ENCODE measurements around the gene RBP5.
A peak's percentile ranks its signal among the peaks of the same experiment; 100 is the strongest.

RBP5 gene

GRCh38 chr12:7129872-7130691 lies 1.4 kb upstream of the RBP5 start, which contains the start of gene CLSTN3:
TSS of gene CLSTN3 (plus strand) at chr12:7130371. CDS start at chr12:7130649, 278 bp downstream.
- peak within 1 kb of the TSS; percentile 76 for H4K8ac ChIP-seq (ENCODE audit: low read length)
- peak within 1 kb of the TSS in 1 of 2 experiments; percentile 17 for H2BK12ac ChIP-seq (ENCODE audit: low read length in 2 of 2)

GRCh38 chr12:7129287-7129871 lies 690 bp upstream of the RBP5 start:
- peak overlapping the region in 1 of 2 experiments; percentile 17 for H2BK12ac ChIP-seq (ENCODE audit: low read length in 2 of 2)
- peaks cover 12 to 13% of the 10 kb centered on the region in 2 experiments for H3K36me3 ChIP-seq (ENCODE audit: control insufficient read depth in 1 of 2, insufficient read depth in 2 of 2, low read depth in 1 of 2, low read length in 2 of 2)
- H3K4me1 ChIP-seq (ENCODE audit: control insufficient read depth, insufficient read depth, low read depth, low read length) = peaks cover 14% of the 10 kb centered on the region
- DNase-seq = peak; percentile 24
- H3K4ac ChIP-seq (ENCODE audit: low read depth in 1 of 2, low read length in 2 of 2) = peak overlapping the region in 1 of 2 experiments; percentile 13
- no peak overlapping the region for H2BK15ac ChIP-seq (ENCODE audit: low read depth, poor library complexity, severe bottlenecking)
- peak overlapping the region in 1 of 2 experiments; percentile 74 for H3K18ac ChIP-seq (ENCODE audit: low read depth in 1 of 2, low read length in 2 of 2)
- H3K4me3 ChIP-seq (ENCODE audit: insufficient read depth in 1 of 2, low read depth in 1 of 2, low read length in 2 of 2) = peak overlapping the region; percentile 64 to 81
- peaks cover 0 to 40% of the 10 kb centered on the region in 2 experiments for H3K27me3 ChIP-seq (ENCODE audit: control insufficient read depth in 1 of 2, insufficient read depth in 1 of 2, low read length in 2 of 2)
- H3K9me3 ChIP-seq (ENCODE audit: control insufficient read depth, low read length) = no peaks in the 10 kb centered on the region
- H3K27ac ChIP-seq (ENCODE audit: low read length, poor library complexity, severe bottlenecking) = no peak overlapping the region
- peak overlapping the region; percentile 70 for H3K9ac ChIP-seq (ENCODE audit: low read length)
- peak overlapping the region; percentile 99 for H3K4me2 ChIP-seq (ENCODE audit: low read length, poor library complexity, severe bottlenecking)
- peak overlapping the region; percentile 25 for H4K91ac ChIP-seq (ENCODE audit: low read length)
- H2BK120ac ChIP-seq (ENCODE audit: low read depth, low read length) = no peak overlapping the region
- no peak overlapping the region for H2AK5ac ChIP-seq (ENCODE audit: low read length, severe bottlenecking)
- H3K79me1 ChIP-seq (replicated peaks; ENCODE audit: low read length, poor library complexity, severe bottlenecking) = peaks cover 15% of the 10 kb centered on the region
- peak overlapping the region; percentile 80 for H2AFZ ChIP-seq (ENCODE audit: low read depth, low read length)
- no peak overlapping the region for H2BK5ac ChIP-seq (ENCODE audit: low read depth, low read length, poor library complexity, severe bottlenecking)
- H4K8ac ChIP-seq (ENCODE audit: low read length) = peak overlapping the region; percentile 27
- H3K14ac ChIP-seq (ENCODE audit: low read length in 2 of 2) = peak overlapping the region in 1 of 2 experiments; percentile 96
- H3K23ac ChIP-seq (ENCODE audit: low read length in 2 of 2) = no peak overlapping the region
- 6% methylated on average over 14 of the region's 19 CpGs for WGBS

More at GRCh38 chr12:7129872-7130691, 1.4 kb upstream of the RBP5 start, which contains the start of gene CLSTN3:
- H3K4ac ChIP-seq (ENCODE audit: low read depth in 1 of 2, low read length in 2 of 2) = peak within 1 kb of the TSS; percentile 13 to 46
- H2BK15ac ChIP-seq (ENCODE audit: low read depth, poor library complexity, severe bottlenecking) = peak within 1 kb of the TSS; percentile 37
- H2AFZ ChIP-seq (ENCODE audit: low read depth, low read length) = peak within 1 kb of the TSS; percentile 80
- H3K36me3 ChIP-seq (ENCODE audit: control insufficient read depth in 1 of 2, insufficient read depth in 2 of 2, low read depth in 1 of 2, low read length in 2 of 2) = peaks cover 15 to 18% of the 10 kb centered on the region in 2 experiments
- H3K27me3 ChIP-seq (ENCODE audit: control insufficient read depth in 1 of 2, insufficient read depth in 1 of 2, low read length in 2 of 2) = peaks cover 0 to 40% of the 10 kb centered on the region in 2 experiments
- no peaks in the 10 kb centered on the region for H3K9me3 ChIP-seq (ENCODE audit: control insufficient read depth, low read length)
- peak; percentile 73 for DNase-seq
- no peak within 1 kb of the TSS for H3K27ac ChIP-seq (ENCODE audit: low read length, poor library complexity, severe bottlenecking)
- H2BK5ac ChIP-seq (ENCODE audit: low read depth, low read length, poor library complexity, severe bottlenecking) = no peak within 1 kb of the TSS
- peak within 1 kb of the TSS; percentile 99 for H3K4me2 ChIP-seq (ENCODE audit: low read length, poor library complexity, severe bottlenecking)
- H2AK5ac ChIP-seq (ENCODE audit: low read length, severe bottlenecking) = no peak within 1 kb of the TSS
- WGBS = under 1% methylated on average over 19 of the region's 40 CpGs
- H3K4me3 ChIP-seq (ENCODE audit: insufficient read depth in 1 of 2, low read depth in 1 of 2, low read length in 2 of 2) = peak within 1 kb of the TSS; percentile 77 to 81
- peak within 1 kb of the TSS in 1 of 2 experiments; percentile 74 for H3K18ac ChIP-seq (ENCODE audit: low read depth in 1 of 2, low read length in 2 of 2)
- peak within 1 kb of the TSS in 1 of 2 experiments; percentile 96 for H3K14ac ChIP-seq (ENCODE audit: low read length in 2 of 2)
- H3K4me1 ChIP-seq (ENCODE audit: control insufficient read depth, insufficient read depth, low read depth, low read length) = peaks cover 14% of the 10 kb centered on the region
- peak within 1 kb of the TSS; percentile 70 for H3K9ac ChIP-seq (ENCODE audit: low read length)
- peak within 1 kb of the TSS; percentile 25 for H4K91ac ChIP-seq (ENCODE audit: low read length)
- peaks cover 15% of the 10 kb centered on the region for H3K79me1 ChIP-seq (replicated peaks; ENCODE audit: low read length, poor library complexity, severe bottlenecking)
- peak within 1 kb of the TSS in 1 of 2 experiments; percentile 35 for H3K23ac ChIP-seq (ENCODE audit: low read length in 2 of 2)
- no peak within 1 kb of the TSS for H2BK120ac ChIP-seq (ENCODE audit: low read depth, low read length)

DNA sequence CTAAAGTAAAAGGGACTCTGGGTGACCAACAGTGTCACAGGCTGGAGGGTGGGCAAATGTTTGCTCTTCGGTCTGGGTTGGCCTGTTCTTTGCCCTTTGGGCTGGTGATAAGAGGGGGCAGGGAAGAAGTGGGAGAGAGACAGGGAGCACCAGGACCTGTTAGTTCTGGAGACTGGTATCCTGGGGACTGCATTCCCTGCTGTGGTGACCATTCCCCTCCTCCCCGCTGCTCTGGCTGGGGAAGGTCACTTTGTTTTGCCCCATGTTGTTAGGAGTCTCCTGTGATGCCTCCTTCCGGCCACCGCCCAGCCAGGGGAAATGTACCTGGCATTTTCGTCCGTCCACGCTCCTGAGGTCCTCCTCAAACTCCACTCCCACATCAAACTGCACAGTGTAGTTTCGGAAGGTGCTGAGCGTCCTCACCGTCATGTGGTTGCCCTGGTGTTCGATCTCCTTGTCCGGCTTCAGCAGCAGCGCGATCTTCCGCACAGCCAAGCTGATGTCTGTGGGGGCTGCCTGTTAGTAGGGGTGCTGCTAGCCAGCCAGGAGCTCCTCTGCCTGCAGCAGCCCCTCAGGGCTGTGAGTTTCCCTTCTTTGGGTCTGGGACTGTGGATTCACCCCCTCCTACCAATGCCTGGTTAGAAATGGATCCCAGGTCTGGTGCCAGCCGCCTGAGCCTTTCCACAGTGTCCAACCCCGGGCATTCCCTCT lies 618 bp downstream of the RBP5 start:
- H2BK120ac ChIP-seq (ENCODE audit: low read depth, low read length) = no peak overlapping the region
- H2BK5ac ChIP-seq (ENCODE audit: low read depth, low read length, poor library complexity, severe bottlenecking) = no peak overlapping the region
- WGBS = 87% methylated on average over 17 of the region's 17 CpGs
- H2BK12ac ChIP-seq (ENCODE audit: low read length in 2 of 2) = no peak overlapping the region
- H3K23ac ChIP-seq (ENCODE audit: low read length in 2 of 2) = no peak overlapping the region
- no peak for DNase-seq
- no peak overlapping the region for H3K4ac ChIP-seq (ENCODE audit: low read depth in 1 of 2, low read length in 2 of 2)
- H4K8ac ChIP-seq (ENCODE audit: low read length) = no peak overlapping the region
- peaks cover 15% of the 10 kb centered on the region for H3K4me1 ChIP-seq (ENCODE audit: control insufficient read depth, insufficient read depth, low read depth, low read length)
- no peak overlapping the region for H3K9ac ChIP-seq (ENCODE audit: low read length)
- H4K91ac ChIP-seq (ENCODE audit: low read length) = no peak overlapping the region
- H3K36me3 ChIP-seq (ENCODE audit: control insufficient read depth in 1 of 2, insufficient read depth in 2 of 2, low read depth in 1 of 2, low read length in 2 of 2) = peaks cover 0 to 4% of the 10 kb centered on the region in 2 experiments
- no peak overlapping the region for H3K4me3 ChIP-seq (ENCODE audit: insufficient read depth in 1 of 2, low read depth in 1 of 2, low read length in 2 of 2)
- no peak overlapping the region for H3K18ac ChIP-seq (ENCODE audit: low read depth in 1 of 2, low read length in 2 of 2)
- no peak overlapping the region for H3K27ac ChIP-seq (ENCODE audit: low read length, poor library complexity, severe bottlenecking)
- H2AFZ ChIP-seq (ENCODE audit: low read depth, low read length) = no peak overlapping the region
- no peak overlapping the region for H3K14ac ChIP-seq (ENCODE audit: low read length in 2 of 2)
- H3K79me1 ChIP-seq (replicated peaks; ENCODE audit: low read length, poor library complexity, severe bottlenecking) = peaks cover 12% of the 10 kb centered on the region
- no peak overlapping the region for H2BK15ac ChIP-seq (ENCODE audit: low read depth, poor library complexity, severe bottlenecking)
- no peak overlapping the region for H3K4me2 ChIP-seq (ENCODE audit: low read length, poor library complexity, severe bottlenecking)
- H3K9me3 ChIP-seq (ENCODE audit: control insufficient read depth, low read length) = no peaks in the 10 kb centered on the region
- H3K27me3 ChIP-seq (ENCODE audit: control insufficient read depth in 1 of 2, insufficient read depth in 1 of 2, low read length in 2 of 2) = peaks cover 0 to 40% of the 10 kb centered on the region in 2 experiments
- H2AK5ac ChIP-seq (ENCODE audit: low read length, severe bottlenecking) = no peak overlapping the region

Data from mesenchymal stem cell (in vitro differentiated cells and primary cell).